ENCODE measurements around the gene MICAL2. TPM values are rescaled to one million over a fixed set of nuclear protein-coding genes. Genes with fewer than 3 reads are reported as not detected.

The MICAL2 gene
- total RNA-seq, 1 experiment from 2014 or later, result 37.4 TPM

DNA sequence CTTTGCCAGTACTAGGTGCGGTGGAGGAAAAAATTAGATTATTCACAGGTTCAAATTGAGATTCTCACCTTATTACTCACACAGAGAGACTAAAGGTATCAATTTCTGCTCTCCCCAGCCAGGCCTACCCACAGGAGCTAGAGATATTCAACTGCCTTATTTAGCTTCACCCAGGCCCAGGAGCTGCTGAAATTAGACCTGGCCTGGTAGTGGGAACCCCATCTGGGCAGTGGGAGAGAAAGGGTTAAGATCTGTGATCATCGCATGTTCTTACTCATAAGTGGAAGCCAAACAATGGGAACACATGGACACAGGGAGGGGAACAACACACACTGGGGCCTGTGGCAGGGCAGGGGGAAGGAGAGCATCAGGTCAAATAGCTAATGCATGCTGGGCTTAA, 20.9 kb upstream of the MICAL2 start:
- ChIA-PET CTCF (no interaction called here), POLR2A (interaction anchor here (0.8 to 1.8 kb wide), 5 partner anchors 10 to 1280 kb away, joined by 3 to 9 read pairs (median 6); no protein-coding TSS in a partner anchor), RAD21 (ENCODE audit: low non-redundant PET in 1 of 2, low total read pairs in 2 of 2, uncharacterized antibody in 2 of 2, unreplicated experiment in 2 of 2) (no interaction called here)
- Histone ChIP-seq H2AFZ (ENCODE audit: low read depth, low read length, poor library complexity, severe bottlenecking) (no peak overlapping the region), H3K27ac (ENCODE audit: low read depth, low read length) (peak overlapping the region; percentile 86), H3K4me3 (replicated peaks in 1 of 2; ENCODE audit: low read depth in 1 of 2, low read length in 2 of 2) (no peak overlapping the region), H3K4me1 (ENCODE audit: control insufficient read depth in 1 of 2, insufficient read depth in 2 of 2, low read length in 2 of 2) (peaks cover 48 to 72% of the 10 kb centered on the region in 2 experiments), H3K9me2 (ENCODE audit: insufficient read depth) (no peaks in the 10 kb centered on the region), H3K36me3 (ENCODE audit: control insufficient read depth in 1 of 2, insufficient read depth in 2 of 2, low read length in 2 of 2) (no peaks in the 10 kb centered on the region), H3K4me2 (ENCODE audit: low read length) (peak overlapping the region; percentile 78), H3K79me2 (ENCODE audit: insufficient read depth, low read length) (no peaks in the 10 kb centered on the region), H3K9me3 (ENCODE audit: control insufficient read depth in 1 of 2, insufficient read depth in 1 of 2, low read depth in 1 of 2, low read length in 2 of 2) (no peaks in the 10 kb centered on the region), H4K20me1 (ENCODE audit: insufficient read depth) (no peaks in the 10 kb centered on the region), H3K27me3 (ENCODE audit: insufficient read depth, low read length) (no peaks in the 10 kb centered on the region), H3K9ac (ENCODE audit: low read length) (peak overlapping the region; percentile 19; the same call in 1 of the 2 replicates)
- ATAC-seq (no peak), DNase-seq (ENCODE audit: low read depth, low spot score) (no peak)
- no TSS peak for BruUV-seq (replicated peaks)
- no peak for TF ChIP-seq POLR2A (IDR thresholded peaks at IDR 0.05; ENCODE audit: borderline replicate concordance, extremely low read depth, insufficient read depth, insufficient read length)
- TF ChIP-seq EZH2phosphoT487 (IDR thresholded peaks at IDR 0.05; ENCODE audit: borderline replicate concordance), result no peak
- TF ChIP-seq, protein P1, sequence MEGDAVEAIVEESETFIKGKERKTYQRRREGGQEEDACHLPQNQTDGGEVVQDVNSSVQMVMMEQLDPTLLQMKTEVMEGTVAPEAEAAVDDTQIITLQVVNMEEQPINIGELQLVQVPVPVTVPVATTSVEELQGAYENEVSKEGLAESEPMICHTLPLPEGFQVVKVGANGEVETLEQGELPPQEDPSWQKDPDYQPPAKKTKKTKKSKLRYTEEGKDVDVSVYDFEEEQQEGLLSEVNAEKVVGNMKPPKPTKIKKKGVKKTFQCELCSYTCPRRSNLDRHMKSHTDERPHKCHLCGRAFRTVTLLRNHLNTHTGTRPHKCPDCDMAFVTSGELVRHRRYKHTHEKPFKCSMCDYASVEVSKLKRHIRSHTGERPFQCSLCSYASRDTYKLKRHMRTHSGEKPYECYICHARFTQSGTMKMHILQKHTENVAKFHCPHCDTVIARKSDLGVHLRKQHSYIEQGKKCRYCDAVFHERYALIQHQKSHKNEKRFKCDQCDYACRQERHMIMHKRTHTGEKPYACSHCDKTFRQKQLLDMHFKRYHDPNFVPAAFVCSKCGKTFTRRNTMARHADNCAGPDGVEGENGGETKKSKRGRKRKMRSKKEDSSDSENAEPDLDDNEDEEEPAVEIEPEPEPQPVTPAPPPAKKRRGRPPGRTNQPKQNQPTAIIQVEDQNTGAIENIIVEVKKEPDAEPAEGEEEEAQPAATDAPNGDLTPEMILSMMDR (IDR thresholded peaks at IDR 0.05 in 2 of 3, conservative IDR thresholded peaks at IDR 0.05 in 1 of 3; ENCODE audit: borderline replicate concordance in 1 of 3, insufficient read depth in 1 of 3, low read depth in 2 of 3, low read length in 2 of 3), result no peak
- TF ChIP-seq FOSL1 (IDR thresholded peaks at IDR 0.05; ENCODE audit: low read depth), result no peak
- intact Hi-C loops (cut with micrococcal nuclease), result loop anchor here (5.0 to 10.0 kb wide), 2 partner anchors 93 to 145 kb away; no protein-coding TSS in a partner anchor

DNA sequence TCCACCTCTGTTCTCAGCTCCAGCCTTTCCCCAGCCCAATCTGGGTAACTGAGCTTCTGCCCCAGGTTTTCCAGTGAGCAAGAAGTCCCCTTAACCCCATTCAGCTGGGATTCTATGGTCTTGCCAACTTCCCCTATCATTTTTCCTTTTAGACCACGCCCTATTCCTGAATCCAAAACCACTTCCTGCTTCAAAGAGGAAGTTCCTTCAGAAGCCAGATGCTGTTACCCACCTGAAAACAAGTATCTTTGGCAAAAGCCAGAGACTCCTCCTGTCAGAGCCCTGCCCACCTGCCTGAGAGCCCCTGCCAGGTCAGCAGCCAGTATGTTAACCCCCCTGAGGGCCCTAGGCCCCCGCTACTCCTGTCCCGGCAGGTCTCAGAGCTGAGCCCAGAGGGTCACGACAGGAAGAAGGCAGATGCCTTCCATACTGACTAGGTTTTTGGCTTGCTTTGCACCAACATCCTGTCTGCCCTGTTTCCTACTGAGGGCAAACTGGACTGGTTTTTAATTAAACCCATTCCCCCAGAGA, 20.3 kb upstream of the MICAL2 start:
- no peaks in the 10 kb centered on the region for H3K79me2 ChIP-seq (ENCODE audit: insufficient read depth, low read length)
- peak overlapping the region; percentile 86 for H3K27ac ChIP-seq (ENCODE audit: low read depth, low read length)
- intact Hi-C loops (cut with micrococcal nuclease), result loop anchor here (1.0 kb wide), 1 partner anchor 24 kb away; no protein-coding TSS in a partner anchor
- peaks cover 48 to 70% of the 10 kb centered on the region in 2 experiments for H3K4me1 ChIP-seq (ENCODE audit: control insufficient read depth in 1 of 2, insufficient read depth in 2 of 2, low read length in 2 of 2)
- ChIA-PET RAD21 (ENCODE audit: low non-redundant PET in 1 of 2, low total read pairs in 2 of 2, uncharacterized antibody in 2 of 2, unreplicated experiment in 2 of 2) (no interaction called here), CTCF (interaction anchor here (1.0 kb wide), 1 partner anchor 12 kb away, joined by 3 read pairs; no protein-coding TSS in a partner anchor), POLR2A (interaction anchor here (0.8 to 1.9 kb wide), 7 partner anchors 9 to 90 kb away, joined by 3 to 9 read pairs (median 4); no protein-coding TSS in a partner anchor)
- ATAC-seq (peak; percentile 21), DNase-seq (ENCODE audit: low read depth, low spot score) (peak; percentile 54)
- H3K27me3 ChIP-seq (ENCODE audit: insufficient read depth, low read length), result no peaks in the 10 kb centered on the region
- H3K4me3 ChIP-seq (replicated peaks in 1 of 2; ENCODE audit: low read depth in 1 of 2, low read length in 2 of 2), result peak overlapping the region; percentile 46 to 58
- no peaks in the 10 kb centered on the region for H3K36me3 ChIP-seq (ENCODE audit: control insufficient read depth in 1 of 2, insufficient read depth in 2 of 2, low read length in 2 of 2)
- H3K4me2 ChIP-seq (ENCODE audit: low read length), result peak overlapping the region; percentile 78
- no peaks in the 10 kb centered on the region for H3K9me2 ChIP-seq (ENCODE audit: insufficient read depth)
- H3K9me3 ChIP-seq (ENCODE audit: control insufficient read depth in 1 of 2, insufficient read depth in 1 of 2, low read depth in 1 of 2, low read length in 2 of 2), result no peaks in the 10 kb centered on the region
- H3K9ac ChIP-seq (ENCODE audit: low read length), result peak overlapping the region; percentile 56
- BruUV-seq (replicated peaks), result TSS peak; percentile 59
- peak overlapping the region; percentile 4 for H2AFZ ChIP-seq (ENCODE audit: low read depth, low read length, poor library complexity, severe bottlenecking)
- no peaks in the 10 kb centered on the region for H4K20me1 ChIP-seq (ENCODE audit: insufficient read depth)
- no peak for TF ChIP-seq RAD21 (IDR thresholded peaks at IDR 0.05; ENCODE audit: low read depth)
- TF ChIP-seq, protein P2, sequence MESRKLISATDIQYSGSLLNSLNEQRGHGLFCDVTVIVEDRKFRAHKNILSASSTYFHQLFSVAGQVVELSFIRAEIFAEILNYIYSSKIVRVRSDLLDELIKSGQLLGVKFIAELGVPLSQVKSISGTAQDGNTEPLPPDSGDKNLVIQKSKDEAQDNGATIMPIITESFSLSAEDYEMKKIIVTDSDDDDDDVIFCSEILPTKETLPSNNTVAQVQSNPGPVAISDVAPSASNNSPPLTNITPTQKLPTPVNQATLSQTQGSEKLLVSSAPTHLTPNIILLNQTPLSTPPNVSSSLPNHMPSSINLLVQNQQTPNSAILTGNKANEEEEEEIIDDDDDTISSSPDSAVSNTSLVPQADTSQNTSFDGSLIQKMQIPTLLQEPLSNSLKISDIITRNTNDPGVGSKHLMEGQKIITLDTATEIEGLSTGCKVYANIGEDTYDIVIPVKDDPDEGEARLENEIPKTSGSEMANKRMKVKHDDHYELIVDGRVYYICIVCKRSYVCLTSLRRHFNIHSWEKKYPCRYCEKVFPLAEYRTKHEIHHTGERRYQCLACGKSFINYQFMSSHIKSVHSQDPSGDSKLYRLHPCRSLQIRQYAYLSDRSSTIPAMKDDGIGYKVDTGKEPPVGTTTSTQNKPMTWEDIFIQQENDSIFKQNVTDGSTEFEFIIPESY (IDR thresholded peaks at IDR 0.05; ENCODE audit: extremely low read depth, insufficient replicate concordance, low read length), result no peak
- TF ChIP-seq EZH2 (IDR thresholded peaks at IDR 0.05), result no peak
- TF ChIP-seq, protein P3, sequence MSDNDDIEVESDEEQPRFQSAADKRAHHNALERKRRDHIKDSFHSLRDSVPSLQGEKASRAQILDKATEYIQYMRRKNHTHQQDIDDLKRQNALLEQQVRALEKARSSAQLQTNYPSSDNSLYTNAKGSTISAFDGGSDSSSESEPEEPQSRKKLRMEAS (IDR thresholded peaks at IDR 0.05), result peak; percentile 41; the same call in 1 of the 2 replicates
- TF ChIP-seq ZFX (IDR thresholded peaks at IDR 0.05), result no peak
- no peak for TF ChIP-seq POLR2A (IDR thresholded peaks at IDR 0.05; ENCODE audit: borderline replicate concordance, extremely low read depth, insufficient read depth, insufficient read length)
- no peak for TF ChIP-seq EGR1 (IDR thresholded peaks at IDR 0.05; ENCODE audit: low read depth)
- no peak for TF ChIP-seq SRF (IDR thresholded peaks at IDR 0.05; ENCODE audit: low read depth)
- peak; percentile 26 for TF ChIP-seq SIN3A (IDR thresholded peaks at IDR 0.05; ENCODE audit: low read depth)

All from HCT116 (cell line).